Measurements from ENCODE around the gene MPO. TPM values are rescaled to one million over a fixed set of nuclear protein-coding genes. Genes with fewer than 3 reads are reported as not detected.

MPO gene
- total and polyA plus RNA-seq, 2 of the 8 experiments (the other 6 are each of a cell fraction or from before 2014, with no cell fraction given): 0.06 to 0.74 TPM

- TF ChIP-seq SIRT6 (IDR thresholded peaks at IDR 0.05; ENCODE audit: low read length): no peak
- TF ChIP-seq RAD21 (IDR thresholded peaks at IDR 0.05 in 1 of 2, conservative IDR thresholded peaks at IDR 0.05 in 1 of 2; ENCODE audit: low read depth in 2 of 2, low read length in 2 of 2): no peak
- TF ChIP-seq FOSL1 (IDR thresholded peaks at IDR 0.05; ENCODE audit: insufficient read depth, low read depth, low read length): no peak
- TF ChIP-seq TAF7 (optimal IDR thresholded peaks at IDR 0.05; ENCODE audit: borderline replicate concordance, low read depth, low read length): no peak
- TF ChIP-seq GTF2F1 (IDR thresholded peaks at IDR 0.05; ENCODE audit: borderline replicate concordance, low read depth, low read length): no peak
Measured at GRCh38 chr17:58319173-58320162, 38.7 kb upstream of the MPO start (continued).
